OCI-LY3 (cell line): ENCODE measurements around the gene ARHGEF28.

ENCODE experiments used
- EZH2phosphoT487 ChIP-seq: fragments of 200-600 bp; shearing (Covaris generic); IDR thresholded peaks from 2 replicates; pipeline ENCODE4 v1.6.1; 2018; ENCODE audit warnings: antibody characterized with exemption, mixed run types, low read depth
- TF ChIP-seq, protein P1 (sequence below): fragments of 200-600, 300-600 bp; sonication (generic); IDR thresholded peaks from 2 replicates; pipeline ENCODE4 v1.5.1; 2014; ENCODE audit warnings: antibody characterized with exemption, low read length, low read depth

DNA sequence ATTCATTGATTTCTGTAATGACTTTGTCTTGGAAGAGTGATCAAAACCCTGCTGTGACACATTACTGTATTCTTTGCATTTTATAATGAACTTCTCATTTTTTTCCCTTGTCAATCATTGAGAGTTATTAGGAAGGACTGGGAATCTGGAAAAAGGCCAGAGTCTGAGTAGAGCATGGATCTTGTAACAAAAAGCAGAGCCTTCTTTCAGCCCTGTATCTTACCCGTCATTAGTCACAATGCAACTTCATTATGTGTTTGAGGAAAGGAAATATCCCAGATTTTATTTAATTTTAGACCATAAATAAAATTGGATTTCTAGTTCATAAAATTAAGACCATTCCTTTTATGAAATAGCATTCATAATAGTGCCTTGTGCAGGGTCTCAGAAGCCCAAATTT is 131.4 kb downstream of the ARHGEF28 start:
- TF ChIP-seq, protein P1, sequence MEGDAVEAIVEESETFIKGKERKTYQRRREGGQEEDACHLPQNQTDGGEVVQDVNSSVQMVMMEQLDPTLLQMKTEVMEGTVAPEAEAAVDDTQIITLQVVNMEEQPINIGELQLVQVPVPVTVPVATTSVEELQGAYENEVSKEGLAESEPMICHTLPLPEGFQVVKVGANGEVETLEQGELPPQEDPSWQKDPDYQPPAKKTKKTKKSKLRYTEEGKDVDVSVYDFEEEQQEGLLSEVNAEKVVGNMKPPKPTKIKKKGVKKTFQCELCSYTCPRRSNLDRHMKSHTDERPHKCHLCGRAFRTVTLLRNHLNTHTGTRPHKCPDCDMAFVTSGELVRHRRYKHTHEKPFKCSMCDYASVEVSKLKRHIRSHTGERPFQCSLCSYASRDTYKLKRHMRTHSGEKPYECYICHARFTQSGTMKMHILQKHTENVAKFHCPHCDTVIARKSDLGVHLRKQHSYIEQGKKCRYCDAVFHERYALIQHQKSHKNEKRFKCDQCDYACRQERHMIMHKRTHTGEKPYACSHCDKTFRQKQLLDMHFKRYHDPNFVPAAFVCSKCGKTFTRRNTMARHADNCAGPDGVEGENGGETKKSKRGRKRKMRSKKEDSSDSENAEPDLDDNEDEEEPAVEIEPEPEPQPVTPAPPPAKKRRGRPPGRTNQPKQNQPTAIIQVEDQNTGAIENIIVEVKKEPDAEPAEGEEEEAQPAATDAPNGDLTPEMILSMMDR = no peak
- TF ChIP-seq EZH2phosphoT487 = no peak
